Mesodermal cell (in vitro differentiated cells): ENCODE results near the gene HK2. TPM values are rescaled to one million over a fixed set of nuclear protein-coding genes. Genes with fewer than 3 reads are reported as not detected.
"Not testable (repeated sequence)": the region's sequence is repeated elsewhere in the genome, so short reads cannot be mapped to it uniquely, and the experiment has no call there.

Source experiments
- H3K27ac ChIP-seq: 2 replicates; pipeline ENCODE4 v1.7.0; 2013; ENCODE audit warnings: mild to moderate bottlenecking, low read depth, low read length, moderate library complexity; ENCODE audit not compliant: severe bottlenecking
- H3K36me3 ChIP-seq: 2 replicates; pipeline ENCODE4 v1.7.1; 2013; ENCODE audit warnings: mild to moderate bottlenecking, low read length, moderate library complexity; ENCODE audit not compliant: control insufficient read depth, insufficient read depth
- H3K4me1 ChIP-seq: one replicate; pipeline ENCODE4 v1.7.1; 2013; ENCODE audit warnings: mild to moderate bottlenecking, low read length; ENCODE audit not compliant: insufficient read depth, control insufficient read depth, poor library complexity, severe bottlenecking
- H3K4me3 ChIP-seq: 2 replicates; pipeline ENCODE4 v1.7.0; 2013; ENCODE audit warnings: low read length, control low read depth, mild to moderate bottlenecking; ENCODE audit not compliant: insufficient read depth, poor library complexity, severe bottlenecking; ENCODE audit errors: extremely low read depth
- H3K9me3 ChIP-seq: 2 replicates; pipeline ENCODE4 v1.7.1; 2013; ENCODE audit warnings: mild to moderate bottlenecking, low read length, moderate library complexity; ENCODE audit not compliant: control insufficient read depth
- WGBS, 2 experiments: methylation state at CpG; one replicate each; pipeline ENCODE4 v1.1.5; 2013; ENCODE audit warnings: missing lambda C conversion rate in 2 of 2; ENCODE audit not compliant: insufficient coverage in 2 of 2; 5-methylcytosine and 5-hydroxymethylcytosine counted together
- polyA plus RNA-seq, 2 experiments: library from polyadenylated mRNA; stranded (reverse); fragments of 50-300 nt; gene quantifications; one replicate each; pipeline ENCODE4 v1.2.3, GENCODE V29; 2013

Gene HK2
- polyA plus RNA-seq (2013, experiment 1 of 2), result 8.6 TPM
- 8.7 TPM for polyA plus RNA-seq (2013, experiment 2 of 2)

DNA sequence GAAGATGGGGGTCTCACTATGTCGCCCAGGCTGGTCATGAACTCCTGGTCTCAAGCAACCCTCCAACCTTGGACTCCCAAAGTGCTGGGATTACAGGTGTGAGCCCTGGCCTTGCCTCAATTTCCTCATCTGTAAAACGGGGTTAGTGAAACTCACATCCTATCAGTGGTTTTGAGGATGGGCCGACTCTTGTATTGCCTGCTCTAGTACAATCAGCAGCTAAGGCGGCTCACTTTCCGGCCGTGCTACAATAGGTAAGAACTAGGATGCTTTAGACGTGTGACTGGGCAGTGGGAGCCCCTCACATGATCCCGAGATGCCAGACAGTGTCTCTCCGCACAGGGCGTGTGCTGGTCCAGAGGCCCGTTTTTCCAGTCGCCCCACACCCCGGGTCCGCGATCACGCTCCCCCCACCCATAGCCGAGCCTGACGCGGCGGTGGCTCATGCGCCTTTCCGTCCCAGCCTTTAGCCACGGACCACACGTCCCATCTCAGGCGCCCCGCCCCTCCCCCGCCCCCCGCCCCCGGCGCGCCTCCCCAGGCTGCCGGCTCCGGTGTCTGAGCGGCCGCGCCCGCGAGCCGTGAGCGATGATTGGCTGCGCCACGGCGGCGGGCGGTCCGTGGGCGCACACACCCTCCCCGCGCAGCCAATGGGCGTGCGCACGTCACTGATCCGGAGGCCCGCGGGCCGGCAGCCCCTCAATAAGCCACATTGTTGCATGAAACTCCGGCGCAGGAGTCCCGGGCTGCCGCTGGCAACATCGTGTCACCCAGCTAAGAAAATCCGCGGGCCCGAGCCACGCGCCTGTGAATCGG lies at the start of gene HK2:
Gene HK2, plus strand, starts transcription at position 710 of the 816 bp plus-strand sequence. CDS start 454 bp downstream, outside the sequence.
- Histone ChIP-seq H3K4me3 (peak within 1 kb of the TSS; percentile 82), H3K36me3 (no peaks in the 10 kb centered on the region), H3K27ac (peak within 1 kb of the TSS; percentile 75), H3K4me1 (peaks cover 8% of the 10 kb centered on the region), H3K9me3 (no peaks in the 10 kb centered on the region)
- 11 to 13% methylated on average over 40 to 52 of the region's 67 CpGs for WGBS, 2 experiments

- H3K36me3 ChIP-seq, result no peaks in the 10 kb centered on the region
- peaks cover 8% of the 10 kb centered on the region for H3K9me3 ChIP-seq
- WGBS, 2 experiments, result 95% methylated on average over 2 of the region's 2 CpGs
- H3K4me1 ChIP-seq, result no peaks in the 10 kb centered on the region
- H3K4me3 ChIP-seq, result no peak overlapping the region
- H3K27ac ChIP-seq, result no peak overlapping the region
Measured at GRCh38 chr2:74789271-74789670, 44.7 kb upstream of the HK2 start.

DNA sequence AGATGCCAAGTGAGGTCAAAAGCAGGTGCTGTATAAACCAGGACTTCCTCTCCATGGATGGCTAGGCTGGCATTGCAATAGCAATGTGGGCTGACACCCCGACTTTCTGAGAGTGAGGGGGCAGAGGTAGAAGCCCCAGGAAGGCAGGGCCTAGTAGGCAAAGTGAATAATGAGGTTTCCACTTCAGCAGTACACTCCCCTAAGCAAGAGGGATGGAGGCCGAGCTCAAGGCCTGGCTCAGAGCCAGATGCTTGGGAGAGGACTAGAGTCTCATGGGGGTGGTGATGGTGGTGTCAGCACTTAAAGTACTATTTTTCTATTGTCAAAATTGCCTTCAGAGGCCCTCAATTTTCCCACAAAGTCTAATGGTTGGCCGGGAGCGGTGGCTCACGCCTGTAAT lies 41.6 kb upstream of the HK2 start:
- Histone ChIP-seq H3K9me3 (peaks cover 8% of the 10 kb centered on the region), H3K4me3 (no peak overlapping the region), H3K36me3 (no peaks in the 10 kb centered on the region), H3K4me1 (no peaks in the 10 kb centered on the region), H3K27ac (no peak overlapping the region)
- WGBS, 2 experiments, result 100% methylated on average over 1 to 4 of the region's 5 CpGs

DNA sequence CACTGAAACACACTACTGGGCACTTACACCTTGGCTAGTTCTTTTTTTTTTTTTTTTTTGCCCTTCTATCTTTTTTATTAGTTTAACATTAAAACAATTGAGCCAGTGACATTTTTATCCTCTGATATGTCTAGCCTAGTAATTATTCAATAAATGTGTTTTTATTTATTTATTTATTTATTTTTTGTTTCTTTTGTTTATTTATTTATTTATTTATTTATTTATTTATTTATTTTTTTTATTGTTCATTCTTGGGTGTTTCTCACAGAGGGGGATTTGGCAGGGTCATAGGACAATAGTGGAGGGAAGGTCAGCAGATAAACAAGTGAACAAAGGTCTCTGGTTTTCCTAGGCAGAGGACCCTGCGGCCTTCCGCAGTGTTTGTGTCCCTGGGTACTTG lies 39.0 kb upstream of the HK2 start:
- not testable (repeated sequence) for H3K36me3 ChIP-seq, H3K4me3 ChIP-seq, H3K4me1 ChIP-seq, H3K27ac ChIP-seq, H3K9me3 ChIP-seq
- WGBS, 2 experiments, result no CpG with 5 or more reads among the region's 2 CpGs

GRCh38 chr2:74806355-74806839 lies 27.5 kb upstream of the HK2 start:
- no peak overlapping the region for H3K4me3 ChIP-seq
- H3K9me3 ChIP-seq, result no peaks in the 10 kb centered on the region
- H3K27ac ChIP-seq, result no peak overlapping the region
- no peaks in the 10 kb centered on the region for H3K36me3 ChIP-seq
- 89 to 93% methylated on average over 4 of the region's 5 CpGs for WGBS, 2 experiments
- H3K4me1 ChIP-seq, result no peaks in the 10 kb centered on the region

GRCh38 chr2:74806920-74807319 lies 27.0 kb upstream of the HK2 start:
- H3K27ac ChIP-seq, result no peak overlapping the region
- H3K4me3 ChIP-seq, result no peak overlapping the region
- H3K4me1 ChIP-seq, result no peaks in the 10 kb centered on the region
- 79 to 90% methylated on average over 2 to 4 of the region's 6 CpGs for WGBS, 2 experiments
- no peaks in the 10 kb centered on the region for H3K36me3 ChIP-seq
- no peaks in the 10 kb centered on the region for H3K9me3 ChIP-seq

DNA sequence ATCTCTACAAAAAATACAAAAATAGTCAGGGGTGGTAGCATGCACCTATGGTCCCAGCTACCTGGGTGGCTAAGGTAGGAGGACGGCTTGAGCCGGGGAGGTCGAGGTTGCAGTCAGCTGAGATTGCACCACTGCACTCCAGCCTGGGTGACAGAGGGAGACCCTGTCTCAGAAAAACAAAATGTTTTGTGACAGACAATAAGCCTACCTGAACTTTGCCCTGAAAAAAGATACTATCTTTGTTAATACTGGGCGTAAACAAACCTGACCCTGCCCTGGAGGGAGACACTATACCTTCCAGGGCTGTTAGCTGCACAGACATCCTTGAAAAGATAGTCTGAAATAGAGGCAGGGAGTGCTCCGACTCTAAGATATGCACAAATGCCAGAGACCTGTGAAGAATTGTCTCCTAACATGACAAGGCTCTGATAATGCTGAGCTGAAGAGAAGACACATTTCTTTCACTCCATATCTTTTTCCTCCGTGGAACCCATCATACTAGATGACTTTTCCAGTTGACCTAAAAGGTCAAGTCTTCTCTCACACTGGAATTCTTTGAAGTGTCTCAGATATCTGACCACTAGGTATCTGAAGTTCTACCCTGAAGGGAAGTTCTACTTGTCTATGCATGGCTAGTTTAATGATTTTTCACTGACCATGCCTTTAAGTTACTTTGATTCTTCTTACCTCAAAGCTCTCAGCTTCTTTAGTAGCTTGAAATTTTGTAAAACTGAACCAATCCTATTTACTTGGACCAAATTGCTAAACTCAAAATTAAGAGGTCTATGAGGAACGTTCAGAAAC lies 20.9 kb upstream of the HK2 start:
- Histone ChIP-seq H3K4me1 (peaks cover 10% of the 10 kb centered on the region), H3K27ac (no peak overlapping the region), H3K36me3 (no peaks in the 10 kb centered on the region), H3K9me3 (no peaks in the 10 kb centered on the region), H3K4me3 (no peak overlapping the region)
- 75 to 94% methylated on average over 4 to 6 of the region's 7 CpGs for WGBS, 2 experiments

DNA sequence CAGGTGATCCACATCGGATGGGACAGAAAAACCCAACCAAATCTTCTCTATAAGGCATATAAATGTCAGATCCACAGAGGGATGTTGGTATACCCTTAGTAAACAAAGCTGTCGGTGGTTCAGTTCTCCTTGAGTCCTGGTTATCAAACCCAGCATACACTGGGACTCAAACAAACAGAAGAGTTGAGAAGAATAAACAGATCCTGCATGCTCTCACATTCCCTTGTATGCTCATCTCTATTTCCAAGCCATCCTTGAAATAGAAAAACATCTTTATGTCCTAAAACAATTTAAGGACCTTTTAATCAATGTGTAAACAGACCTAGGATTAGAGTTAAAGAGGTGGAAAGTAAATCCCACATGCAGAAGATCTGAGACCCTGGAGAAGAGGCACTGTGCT lies 19.8 kb upstream of the HK2 start:
- Histone ChIP-seq H3K4me1 (peaks cover 10% of the 10 kb centered on the region), H3K9me3 (no peaks in the 10 kb centered on the region), H3K27ac (no peak overlapping the region), H3K36me3 (no peaks in the 10 kb centered on the region), H3K4me3 (no peak overlapping the region)
- WGBS, 2 experiments, result 80 to 100% methylated on average over 1 of the region's 2 CpGs

- 100% methylated on average over 1 of the region's 1 CpG for WGBS, 2 experiments
- no peaks in the 10 kb centered on the region for H3K36me3 ChIP-seq
- no peak overlapping the region for H3K4me3 ChIP-seq
- H3K4me1 ChIP-seq, result peaks cover 10% of the 10 kb centered on the region
- no peak overlapping the region for H3K27ac ChIP-seq
- H3K9me3 ChIP-seq, result no peaks in the 10 kb centered on the region
Measured at GRCh38 chr2:74815941-74816340, 18.0 kb upstream of the HK2 start.

DNA sequence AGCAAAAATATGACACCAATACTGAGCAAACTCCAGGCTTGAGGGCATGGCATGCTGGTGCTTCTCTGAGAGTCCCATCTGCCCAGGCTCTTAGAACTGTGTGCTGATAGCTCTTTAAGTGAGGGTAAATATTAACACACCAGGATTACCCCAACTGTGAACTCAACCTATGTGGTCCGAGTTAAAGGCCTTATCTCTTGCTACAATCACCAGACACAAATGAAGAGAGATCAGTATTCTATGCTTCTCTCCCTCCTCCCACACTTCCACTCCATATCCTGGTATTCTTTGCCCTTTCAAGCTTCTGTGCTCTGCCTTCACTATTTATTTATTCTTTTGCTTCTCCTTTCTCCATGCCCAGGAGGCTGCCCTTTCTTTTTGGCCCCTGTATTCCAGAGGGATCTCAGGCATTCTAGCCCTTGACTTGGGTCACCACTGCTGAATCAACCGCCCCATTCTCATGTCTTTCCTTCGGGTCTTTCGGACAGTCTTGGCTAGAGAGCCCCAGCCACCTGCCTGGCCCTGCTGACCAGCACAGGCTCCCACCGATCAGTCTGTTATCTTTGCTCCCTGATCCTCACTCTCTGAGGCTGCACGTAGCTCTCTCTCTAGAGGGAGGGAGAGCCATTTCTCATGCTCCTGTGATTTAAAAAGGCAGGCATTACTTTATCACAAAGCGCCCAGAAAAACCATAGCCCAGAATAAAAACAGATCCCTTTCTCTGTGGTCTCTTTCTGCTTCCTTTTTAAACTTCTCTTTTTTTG lies 17.2 kb upstream of the HK2 start:
- Histone ChIP-seq H3K4me1 (peaks cover 10% of the 10 kb centered on the region), H3K4me3 (no peak overlapping the region), H3K27ac (no peak overlapping the region), H3K9me3 (no peaks in the 10 kb centered on the region), H3K36me3 (no peaks in the 10 kb centered on the region)
- WGBS, 2 experiments, result 65 to 79% methylated on average over 5 to 6 of the region's 7 CpGs
